Prostate gland (tissue), 2 donors: ENCODE data around the gene NINJ1.

Experiments
- CTCF ChIP-seq, 4 experiments: fragments of 200-600 bp in 2 of 4; fragments of 450-650 bp in 2 of 4; sonication (generic) in 2 of 4; IDR thresholded peaks; 1 replicate in 3 of 4; 2 replicates in 1 of 4; pipeline ENCODE4 v1.5.1; 2016 to 2019; ENCODE audit warnings: antibody characterized with exemption in 4 of 4, mild to moderate bottlenecking in 2 of 4, moderate library complexity in 2 of 4
- POLR2AphosphoS5 ChIP-seq: sonication (generic); formaldehyde crosslinking; IDR thresholded peaks from one replicate; pipeline ENCODE4 v1.6.1; 2017; ENCODE audit warnings: antibody characterized with exemption

- TF ChIP-seq POLR2AphosphoS5, result no peak
- no peak for TF ChIP-seq CTCF (IDR thresholded peaks at IDR 0.05)
Observed at GRCh38 chr9:93090091-93090655, 43.9 kb downstream of the NINJ1 start.
